ENCODE measurements around the gene C1QTNF4.
A peak's percentile ranks its signal among the peaks of the same experiment; 100 is the strongest.
"Not testable (repeated sequence)": the region's sequence is repeated elsewhere in the genome, so short reads cannot be mapped to it uniquely, and the experiment has no call there.

Gene C1QTNF4

DNA sequence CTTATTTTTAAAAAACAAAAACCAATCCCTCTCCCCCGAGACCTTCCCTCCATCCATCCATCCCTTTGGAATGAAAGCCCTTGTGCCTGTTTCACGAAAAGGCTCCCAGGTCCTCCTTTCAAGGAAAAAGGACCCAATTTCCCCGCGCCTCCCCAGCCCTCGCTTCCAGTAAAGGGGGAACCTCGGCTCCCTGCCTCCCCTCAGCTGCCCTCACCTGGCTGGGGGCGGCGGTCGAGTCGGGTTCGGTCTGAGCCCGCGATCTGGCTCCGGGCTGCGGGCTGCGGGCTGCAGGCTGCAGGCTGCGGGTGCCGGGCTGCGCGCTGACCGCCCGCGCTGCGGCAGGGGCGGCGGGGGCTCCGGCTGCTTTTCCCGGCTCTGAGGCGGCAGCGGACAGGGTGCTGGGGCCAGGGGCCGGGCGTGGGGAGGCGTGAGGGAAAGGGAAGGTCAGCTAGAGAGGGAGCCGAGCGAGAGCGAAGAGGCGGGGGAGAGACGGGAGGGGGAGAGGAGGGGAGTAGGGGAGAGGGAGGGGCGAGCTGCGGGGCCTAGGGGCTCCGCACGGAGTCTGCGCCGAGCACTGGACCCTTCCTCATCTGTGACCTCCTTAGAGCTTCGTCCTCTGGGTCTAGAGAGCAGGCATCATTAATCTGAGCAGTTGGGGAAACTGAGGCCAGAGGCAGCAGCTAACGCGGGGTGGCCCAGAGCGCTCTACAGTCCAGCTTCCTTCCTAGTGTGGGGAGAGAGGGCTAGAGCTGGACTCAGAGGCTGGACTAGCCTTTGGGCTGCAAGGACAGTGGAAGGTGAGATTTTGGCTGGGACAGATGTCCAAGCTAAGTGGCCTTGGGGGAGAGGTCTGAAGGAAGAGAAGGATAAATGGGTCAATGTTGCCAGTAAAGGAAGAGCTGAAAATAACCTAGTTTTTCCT lies at the start of gene C1QTNF4:
C1QTNF4 (minus strand) TSS at position 478 of the 922 bp plus-strand sequence. CDS start 3,601 bp downstream, outside the sequence.
- DNase-seq (ENCODE audit: low read depth), result no peak
- no peak within 1 kb of the TSS for H3K4me3 ChIP-seq (ENCODE audit: low read depth, low read length)
- TF ChIP-seq, protein P1, sequence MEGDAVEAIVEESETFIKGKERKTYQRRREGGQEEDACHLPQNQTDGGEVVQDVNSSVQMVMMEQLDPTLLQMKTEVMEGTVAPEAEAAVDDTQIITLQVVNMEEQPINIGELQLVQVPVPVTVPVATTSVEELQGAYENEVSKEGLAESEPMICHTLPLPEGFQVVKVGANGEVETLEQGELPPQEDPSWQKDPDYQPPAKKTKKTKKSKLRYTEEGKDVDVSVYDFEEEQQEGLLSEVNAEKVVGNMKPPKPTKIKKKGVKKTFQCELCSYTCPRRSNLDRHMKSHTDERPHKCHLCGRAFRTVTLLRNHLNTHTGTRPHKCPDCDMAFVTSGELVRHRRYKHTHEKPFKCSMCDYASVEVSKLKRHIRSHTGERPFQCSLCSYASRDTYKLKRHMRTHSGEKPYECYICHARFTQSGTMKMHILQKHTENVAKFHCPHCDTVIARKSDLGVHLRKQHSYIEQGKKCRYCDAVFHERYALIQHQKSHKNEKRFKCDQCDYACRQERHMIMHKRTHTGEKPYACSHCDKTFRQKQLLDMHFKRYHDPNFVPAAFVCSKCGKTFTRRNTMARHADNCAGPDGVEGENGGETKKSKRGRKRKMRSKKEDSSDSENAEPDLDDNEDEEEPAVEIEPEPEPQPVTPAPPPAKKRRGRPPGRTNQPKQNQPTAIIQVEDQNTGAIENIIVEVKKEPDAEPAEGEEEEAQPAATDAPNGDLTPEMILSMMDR (IDR thresholded peaks at IDR 0.05; ENCODE audit: low read depth, low read length, missing control alignments), result no peak

- H3K4me3 ChIP-seq (ENCODE audit: low read depth, low read length), result peak within 1 kb of the TSS; percentile 78
- DNase-seq (ENCODE audit: low read depth), result peak; percentile 94
These were observed 48.1 kb upstream of the C1QTNF4 start, which contains the start of gene MTCH2 for GRCh38 chr11:47642099-47642855. Gene MTCH2 (minus strand): TSS chr11:47642559. CDS start chr11:47642465, 94 bp downstream.

DNA sequence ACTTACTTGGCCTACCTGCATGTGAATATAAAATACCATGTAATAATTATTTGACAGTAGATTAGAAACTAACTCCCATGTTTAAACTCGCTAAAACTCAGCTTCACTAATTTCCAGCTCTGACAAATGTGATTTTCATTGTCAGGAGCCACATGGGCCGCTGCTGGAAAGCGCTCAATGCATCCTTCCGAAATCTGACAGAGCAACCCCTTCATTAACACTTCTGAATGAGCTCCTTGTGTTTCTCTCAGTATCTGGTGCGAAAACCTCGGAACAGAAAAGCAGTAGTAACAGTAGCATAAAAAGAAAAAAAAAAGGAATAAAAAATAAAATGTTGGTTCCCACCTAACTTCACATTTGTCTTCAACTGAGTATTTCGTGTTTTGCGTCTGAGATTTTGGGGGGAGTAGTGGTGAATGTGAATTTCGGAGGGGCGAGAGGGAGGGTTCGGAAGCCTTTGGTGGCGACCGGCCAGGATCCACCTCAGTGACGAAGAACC lies 47.4 kb upstream of the C1QTNF4 start:
- peak overlapping the region; percentile 78 for H3K4me3 ChIP-seq (ENCODE audit: low read depth, low read length)
- DNase-seq (ENCODE audit: low read depth), result no peak
- TF ChIP-seq, protein P1 (IDR thresholded peaks at IDR 0.05; ENCODE audit: low read depth, low read length, missing control alignments), result no peak

More at GRCh38 chr11:47642099-47642855, 48.1 kb upstream of the C1QTNF4 start, which contains the start of gene MTCH2:
- TF ChIP-seq, protein P1 (IDR thresholded peaks at IDR 0.05; ENCODE audit: low read depth, low read length, missing control alignments), result peak; percentile 22

- not testable (repeated sequence) for DNase-seq (ENCODE audit: low read depth); H3K4me3 ChIP-seq (ENCODE audit: low read depth, low read length)
These were observed 46.3 kb upstream of the C1QTNF4 start for GRCh38 chr11:47640506-47640905.

GRCh38 chr11:47636331-47636730 lies 42.1 kb upstream of the C1QTNF4 start:
- not testable (repeated sequence) for H3K4me3 ChIP-seq (ENCODE audit: low read depth, low read length); DNase-seq (ENCODE audit: low read depth)

DNA sequence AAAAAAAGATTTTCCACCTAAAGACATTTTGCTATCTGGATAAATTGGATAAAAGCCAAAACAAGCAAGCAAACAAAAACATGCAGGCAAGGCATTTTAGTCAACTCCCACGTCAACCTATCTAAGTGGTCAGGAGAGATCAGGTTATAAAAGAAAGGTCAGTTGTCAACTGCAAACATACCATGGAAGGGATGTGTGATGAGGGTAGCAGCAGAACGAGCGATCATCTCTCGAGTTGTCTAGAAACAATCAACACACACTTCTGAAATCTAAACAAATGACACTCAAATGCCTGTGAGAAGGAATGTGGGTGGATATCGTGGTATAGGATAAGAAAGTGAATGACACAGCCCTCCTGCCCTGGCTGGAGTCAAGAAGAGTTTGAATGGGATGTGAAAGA lies 37.3 kb upstream of the C1QTNF4 start:
- H3K4me3 ChIP-seq (ENCODE audit: low read depth, low read length), result no peak overlapping the region
- DNase-seq (ENCODE audit: low read depth), result no peak
- TF ChIP-seq, protein P1 (IDR thresholded peaks at IDR 0.05; ENCODE audit: low read depth, low read length, missing control alignments), result no peak

DNA sequence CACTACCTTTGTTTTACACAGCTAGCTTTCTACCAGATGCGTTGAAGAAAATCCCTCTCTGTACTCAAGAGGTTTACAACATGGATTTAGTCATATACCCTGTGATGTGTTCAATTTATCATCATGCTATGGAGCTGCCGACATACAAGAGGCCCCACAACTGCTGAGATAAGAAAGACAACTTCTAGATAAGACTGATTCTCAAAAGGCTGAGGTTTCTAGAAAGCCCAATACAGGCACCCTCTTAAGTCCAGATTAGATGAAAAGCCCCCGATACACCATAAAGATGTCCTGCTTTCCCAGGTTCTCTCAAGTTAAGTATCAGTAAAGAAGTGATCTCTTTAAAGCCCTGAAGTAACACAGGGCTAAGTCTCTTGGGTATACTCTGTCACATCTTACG lies 33.8 kb upstream of the C1QTNF4 start:
- DNase-seq (ENCODE audit: low read depth), result no peak
- TF ChIP-seq, protein P1 (IDR thresholded peaks at IDR 0.05; ENCODE audit: low read depth, low read length, missing control alignments), result no peak
- no peak overlapping the region for H3K4me3 ChIP-seq (ENCODE audit: low read depth, low read length)
